Right lobe of liver (tissue), 4 donors: ENCODE data around the gene SEMA4D.
A peak's percentile ranks its signal among the peaks of the same experiment; 100 is the strongest.

ENCODE experiments used
- CTCF ChIP-seq, 4 donors: fragments of 200-600 bp in 3 of 4; fragments of 450-650 bp in 1 of 4; IDR thresholded peaks; one replicate each; pipeline versions ENCODE4 v1.5.1 to v1.8.0; 2016 to 2022; ENCODE audit warnings: antibody characterized with exemption in 4 of 4, mild to moderate bottlenecking in 2 of 4
- POLR2A ChIP-seq: fragments of 450-650 bp; IDR thresholded peaks from one replicate; pipeline ENCODE4 v1.6.1; 2017; ENCODE audit warnings: antibody characterized with exemption, mild to moderate bottlenecking
- donor health status: DM: no; HTN: no; CAD: no.
- donor health status: DM: no; HTN: no; CAD: no.
- donor health status: DM: no; HTN: yes; CAD: no.

- TF ChIP-seq CTCF (IDR thresholded peaks at IDR 0.05) (peak in 1 of 4 donors; percentile 8), POLR2A (no peak)
Observed at GRCh38 chr9:89428901-89429890, 68.7 kb downstream of the SEMA4D start.
